ENCODE data around the gene SAMD15.

- TF ChIP-seq CTCF (IDR thresholded peaks at IDR 0.05; ENCODE audit: low read length) = no peak
- TF ChIP-seq EZH2 (IDR thresholded peaks at IDR 0.05; ENCODE audit: borderline replicate concordance, low read length) = no peak
Observed at GRCh38 chr14:77347751-77348150, 29.4 kb upstream of the SAMD15 start.
